ENCODE measurements around the gene ZFHX3. TPM values are rescaled to one million over a fixed set of nuclear protein-coding genes. Genes with fewer than 3 reads are reported as not detected.

ZFHX3 gene
- polyA plus RNA-seq, 1 donor (not counting 4 experiments of a cell fraction or from before 2014, with no cell fraction given): 1.2 TPM

DNA sequence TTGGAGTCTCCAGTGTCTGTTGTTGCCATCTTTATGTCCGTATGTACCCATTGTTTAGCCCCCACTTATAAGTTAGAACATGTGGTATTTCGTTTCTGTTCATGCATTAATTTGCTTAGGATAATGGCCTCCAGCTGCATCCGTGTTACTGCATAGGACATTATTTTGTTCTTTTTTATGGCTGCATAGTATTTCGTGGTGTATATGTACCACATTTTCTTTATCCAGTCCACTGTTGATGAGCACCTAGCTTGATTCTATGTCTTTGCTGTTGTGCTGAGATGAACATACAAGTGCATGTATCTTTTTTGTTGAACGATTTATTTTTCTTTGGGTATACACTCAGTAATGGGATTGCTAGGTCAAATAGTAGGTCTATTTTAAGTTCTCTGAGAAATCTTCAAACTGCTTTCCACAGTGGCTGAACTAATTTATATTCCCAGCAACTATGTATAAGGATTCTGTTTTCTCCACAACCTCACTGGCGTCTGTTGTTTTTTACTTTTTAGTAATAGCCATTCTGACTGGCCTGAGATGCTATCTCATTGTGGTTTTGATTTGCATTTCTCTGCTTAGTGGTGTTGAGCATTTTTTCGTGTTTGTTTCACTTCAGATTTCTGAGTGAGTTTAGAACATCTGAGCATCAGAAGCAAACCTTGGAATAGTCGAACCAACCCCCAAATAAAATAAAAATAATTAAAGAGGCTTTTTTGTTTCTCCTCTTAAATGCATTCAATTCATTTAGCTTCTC is 304.7 kb downstream of the ZFHX3 start:
- no peak for DNase-seq (ENCODE audit: low read depth, low spot score)
- Histone ChIP-seq H3K27ac (ENCODE audit: control insufficient read depth, insufficient read depth, low read length) (no peak overlapping the region), H3K36me3 (ENCODE audit: control insufficient read depth in 2 of 2, extremely low read depth in 1 of 2, insufficient read depth in 2 of 2, low read length in 2 of 2) (no peaks in the 10 kb centered on the region), H3K9ac (ENCODE audit: control insufficient read depth, extremely low read depth, insufficient read depth, low read length) (no peak overlapping the region), H3K4me2 (ENCODE audit: control insufficient read depth, extremely low read depth, insufficient read depth, low read depth, low read length) (no peak overlapping the region), H3K79me2 (ENCODE audit: control insufficient read depth, insufficient read depth, low read length) (no peaks in the 10 kb centered on the region), H3K4me3 (ENCODE audit: control insufficient read depth in 2 of 3, extremely low read depth in 1 of 3, insufficient read depth in 2 of 3, low read depth in 1 of 3, low read length in 3 of 3) (no peak overlapping the region), H4K20me1 (ENCODE audit: control insufficient read depth, extremely low read depth, insufficient read depth, low read length) (no peaks in the 10 kb centered on the region), H3K9me1 (ENCODE audit: control insufficient read depth, extremely low read depth, insufficient read depth, low read length) (no peaks in the 10 kb centered on the region), H2AFZ (ENCODE audit: control insufficient read depth, low read length) (no peak overlapping the region), H3K27me3 (ENCODE audit: control insufficient read depth, extremely low read depth, insufficient read depth, low read length) (no peaks in the 10 kb centered on the region), H3K4me1 (ENCODE audit: control insufficient read depth, extremely low read depth, insufficient read depth, low read length) (no peaks in the 10 kb centered on the region), H3K9me3 (ENCODE audit: control insufficient read depth, low read depth, low read length) (no peaks in the 10 kb centered on the region)
- FAIRE-seq: no peak
- dilution Hi-C loops (cut with MboI; ENCODE audit: extremely low pct_ligation_motif_present, low sequenced_read_pairs): no loop called here
- TF ChIP-seq, protein P1, sequence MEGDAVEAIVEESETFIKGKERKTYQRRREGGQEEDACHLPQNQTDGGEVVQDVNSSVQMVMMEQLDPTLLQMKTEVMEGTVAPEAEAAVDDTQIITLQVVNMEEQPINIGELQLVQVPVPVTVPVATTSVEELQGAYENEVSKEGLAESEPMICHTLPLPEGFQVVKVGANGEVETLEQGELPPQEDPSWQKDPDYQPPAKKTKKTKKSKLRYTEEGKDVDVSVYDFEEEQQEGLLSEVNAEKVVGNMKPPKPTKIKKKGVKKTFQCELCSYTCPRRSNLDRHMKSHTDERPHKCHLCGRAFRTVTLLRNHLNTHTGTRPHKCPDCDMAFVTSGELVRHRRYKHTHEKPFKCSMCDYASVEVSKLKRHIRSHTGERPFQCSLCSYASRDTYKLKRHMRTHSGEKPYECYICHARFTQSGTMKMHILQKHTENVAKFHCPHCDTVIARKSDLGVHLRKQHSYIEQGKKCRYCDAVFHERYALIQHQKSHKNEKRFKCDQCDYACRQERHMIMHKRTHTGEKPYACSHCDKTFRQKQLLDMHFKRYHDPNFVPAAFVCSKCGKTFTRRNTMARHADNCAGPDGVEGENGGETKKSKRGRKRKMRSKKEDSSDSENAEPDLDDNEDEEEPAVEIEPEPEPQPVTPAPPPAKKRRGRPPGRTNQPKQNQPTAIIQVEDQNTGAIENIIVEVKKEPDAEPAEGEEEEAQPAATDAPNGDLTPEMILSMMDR (optimal IDR thresholded peaks at IDR 0.05 in 1 of 3, IDR thresholded peaks at IDR 0.05 in 1 of 3, conservative IDR thresholded peaks at IDR 0.05 in 1 of 3; ENCODE audit: extremely low read depth in 1 of 3, insufficient read depth in 2 of 3, low read length in 3 of 3): no peak

DNA sequence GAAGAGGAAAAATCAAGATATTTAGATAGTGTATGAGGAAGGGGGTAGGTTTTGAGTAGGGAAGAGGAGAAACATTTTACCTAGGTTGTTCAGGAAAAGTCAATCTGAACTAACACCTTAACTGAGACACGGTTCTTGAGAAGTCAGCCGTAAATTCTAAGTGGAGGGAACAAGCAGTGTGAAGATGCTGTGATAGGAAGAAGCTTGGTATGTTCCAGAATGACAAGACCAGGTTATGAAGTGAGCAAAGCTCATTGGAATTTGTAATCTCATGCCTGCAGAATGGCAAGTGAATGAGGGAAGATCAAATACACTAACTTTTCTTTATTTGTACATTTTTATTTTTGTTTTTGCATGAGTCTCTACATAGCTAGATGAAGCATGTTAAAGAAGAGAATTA is 307.6 kb downstream of the ZFHX3 start:
- TF ChIP-seq EZH2 (IDR thresholded peaks at IDR 0.05; ENCODE audit: low read length): no peak
- TF ChIP-seq, protein P1 (optimal IDR thresholded peaks at IDR 0.05 in 1 of 3, IDR thresholded peaks at IDR 0.05 in 1 of 3, conservative IDR thresholded peaks at IDR 0.05 in 1 of 3; ENCODE audit: extremely low read depth in 1 of 3, insufficient read depth in 2 of 3, low read length in 3 of 3): no peak
- Histone ChIP-seq H3K4me2 (ENCODE audit: control insufficient read depth, extremely low read depth, insufficient read depth, low read depth, low read length) (no peak overlapping the region), H3K36me3 (ENCODE audit: control insufficient read depth in 2 of 2, extremely low read depth in 1 of 2, insufficient read depth in 2 of 2, low read length in 2 of 2) (no peaks in the 10 kb centered on the region), H4K20me1 (ENCODE audit: control insufficient read depth, extremely low read depth, insufficient read depth, low read length) (no peaks in the 10 kb centered on the region), H3K79me2 (ENCODE audit: control insufficient read depth, insufficient read depth, low read length) (no peaks in the 10 kb centered on the region), H3K9me3 (ENCODE audit: control insufficient read depth, low read depth, low read length) (no peaks in the 10 kb centered on the region), H3K9ac (ENCODE audit: control insufficient read depth, extremely low read depth, insufficient read depth, low read length) (no peak overlapping the region), H3K4me3 (ENCODE audit: control insufficient read depth in 2 of 3, extremely low read depth in 1 of 3, insufficient read depth in 2 of 3, low read depth in 1 of 3, low read length in 3 of 3) (no peak overlapping the region), H3K27ac (ENCODE audit: control insufficient read depth, insufficient read depth, low read length) (no peak overlapping the region), H2AFZ (ENCODE audit: control insufficient read depth, low read length) (no peak overlapping the region), H3K27me3 (ENCODE audit: control insufficient read depth, extremely low read depth, insufficient read depth, low read length) (no peaks in the 10 kb centered on the region), H3K4me1 (ENCODE audit: control insufficient read depth, extremely low read depth, insufficient read depth, low read length) (no peaks in the 10 kb centered on the region), H3K9me1 (ENCODE audit: control insufficient read depth, extremely low read depth, insufficient read depth, low read length) (no peaks in the 10 kb centered on the region)
- dilution Hi-C loops (cut with MboI; ENCODE audit: extremely low pct_ligation_motif_present, low sequenced_read_pairs): no loop called here
- FAIRE-seq (no peak), DNase-seq (ENCODE audit: low read depth, low spot score) (no peak)
